ENCODE results near the gene CCNT2.
"Not testable (repeated sequence)": the region's sequence is repeated elsewhere in the genome, so short reads cannot be mapped to it uniquely, and the experiment has no call there.

The CCNT2 gene

DNA sequence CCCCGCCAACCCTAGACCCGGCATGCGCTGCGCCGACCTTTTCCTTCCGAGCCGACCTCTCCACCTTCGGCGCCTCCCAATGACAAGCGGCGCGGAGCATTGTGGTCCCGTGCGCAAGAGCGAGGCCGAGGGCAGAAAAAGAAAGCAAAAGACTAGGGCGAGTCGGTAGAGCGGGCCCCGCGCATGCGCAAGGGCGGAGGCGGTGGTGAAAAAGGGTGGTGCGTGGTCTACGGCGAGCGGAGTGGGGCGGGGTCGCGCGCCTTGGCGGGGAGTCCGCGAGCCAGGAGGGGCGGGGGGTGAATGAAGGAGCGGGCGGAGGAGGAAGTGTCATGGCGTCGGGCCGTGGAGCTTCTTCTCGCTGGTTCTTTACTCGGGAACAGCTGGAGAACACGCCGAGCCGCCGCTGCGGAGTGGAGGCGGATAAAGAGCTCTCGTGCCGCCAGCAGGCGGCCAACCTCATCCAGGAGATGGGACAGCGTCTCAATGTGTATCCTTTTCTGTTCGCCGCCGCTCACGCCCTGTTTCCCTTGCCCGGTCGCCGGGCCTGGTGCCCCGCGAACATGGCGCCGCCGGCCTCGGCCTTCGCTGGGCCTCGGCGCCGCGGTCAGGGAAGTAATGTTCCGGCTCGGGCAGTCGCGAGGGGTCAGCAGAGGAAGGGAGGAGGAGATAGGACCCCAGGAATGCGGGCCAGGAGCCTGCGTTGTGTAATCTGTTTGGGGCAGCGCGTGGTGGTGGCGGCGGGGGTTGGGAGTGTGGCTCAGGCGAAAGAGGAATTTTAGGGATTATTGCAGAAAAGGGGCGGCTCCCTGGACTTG, at the start of gene CCNT2:
Gene CCNT2 (plus strand): TSS at position 297 of the 815 bp plus-strand sequence. CDS start 33 bp downstream, at position 330.
- DNase-seq (ENCODE audit: low read depth): peak; percentile 99

DNA sequence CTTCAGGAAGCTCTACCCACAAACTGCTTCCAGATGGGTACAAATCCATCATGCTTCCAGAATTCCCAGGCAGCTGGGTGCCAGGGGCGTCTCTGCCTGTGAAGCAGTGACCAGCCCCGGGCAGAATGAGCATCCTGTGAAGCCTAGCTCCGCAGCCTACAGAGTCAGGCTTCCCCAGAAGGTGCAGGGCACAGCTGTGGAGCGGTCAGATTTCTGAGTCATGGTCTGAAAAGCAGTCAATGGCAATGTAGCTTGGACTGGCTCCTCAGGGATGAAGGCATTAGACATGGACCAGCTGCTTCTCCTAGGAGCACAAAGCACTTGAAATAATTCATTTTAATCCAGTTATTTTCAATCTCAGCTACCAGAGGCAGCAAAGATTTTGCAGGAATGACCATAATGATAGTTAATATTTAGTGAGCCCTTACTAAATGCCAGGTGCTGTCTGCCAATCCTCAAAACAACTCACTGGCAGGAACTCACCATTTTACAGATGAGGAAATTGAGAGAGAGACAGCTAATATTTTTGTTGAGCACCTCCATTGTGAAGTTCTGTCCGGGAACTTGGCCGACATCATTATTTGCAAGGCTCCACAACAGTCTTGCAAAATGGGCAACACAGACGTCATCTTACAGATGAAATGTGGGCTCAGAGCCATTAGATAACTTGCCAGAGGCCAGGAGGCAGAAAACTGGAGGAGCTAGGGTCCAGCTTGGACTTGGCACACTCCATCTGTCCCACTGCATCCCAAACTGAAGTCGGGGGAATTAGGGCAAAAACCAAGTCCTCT, 48.5 kb upstream of the CCNT2 start:
- no peak for DNase-seq (ENCODE audit: low read depth)

DNA sequence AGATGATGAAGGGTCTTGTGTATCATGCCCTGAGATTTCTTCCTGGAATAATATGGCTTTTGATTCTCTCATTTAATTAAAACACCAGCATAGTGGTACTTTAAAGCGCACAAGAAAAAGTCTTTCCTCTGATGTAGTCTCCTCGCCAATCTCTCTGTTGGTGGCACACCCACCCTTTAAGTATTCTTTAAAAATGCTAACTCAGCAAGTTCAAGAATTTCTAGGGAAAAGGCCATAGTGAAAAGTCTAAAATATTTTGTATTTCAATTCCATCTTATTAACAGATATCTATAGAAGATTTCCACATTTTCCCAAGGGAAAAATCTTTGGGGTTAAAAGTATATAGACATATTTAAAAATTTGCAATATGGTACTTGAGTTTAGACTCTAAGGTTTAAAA, 45.5 kb upstream of the CCNT2 start:
- no peak for DNase-seq (ENCODE audit: low read depth)

DNA sequence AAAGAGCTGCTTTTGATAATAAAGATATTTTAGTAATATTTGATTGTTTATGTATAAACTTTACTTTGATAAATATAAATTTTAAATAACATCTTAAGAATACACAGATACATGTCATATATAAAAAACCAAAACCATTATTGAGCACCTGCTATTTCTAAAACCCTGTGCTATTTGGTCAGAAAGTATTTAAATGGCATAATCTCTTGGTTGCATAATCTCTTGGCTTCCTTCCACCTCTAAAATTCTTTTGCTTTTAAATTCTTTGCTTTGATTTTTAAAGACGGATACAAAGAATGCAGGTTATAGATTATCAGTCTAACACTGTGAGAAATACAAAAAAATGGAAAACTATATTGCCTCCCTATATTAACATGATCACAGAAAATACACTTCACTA, 43.3 kb upstream of the CCNT2 start:
- DNase-seq (ENCODE audit: low read depth): no peak

DNA sequence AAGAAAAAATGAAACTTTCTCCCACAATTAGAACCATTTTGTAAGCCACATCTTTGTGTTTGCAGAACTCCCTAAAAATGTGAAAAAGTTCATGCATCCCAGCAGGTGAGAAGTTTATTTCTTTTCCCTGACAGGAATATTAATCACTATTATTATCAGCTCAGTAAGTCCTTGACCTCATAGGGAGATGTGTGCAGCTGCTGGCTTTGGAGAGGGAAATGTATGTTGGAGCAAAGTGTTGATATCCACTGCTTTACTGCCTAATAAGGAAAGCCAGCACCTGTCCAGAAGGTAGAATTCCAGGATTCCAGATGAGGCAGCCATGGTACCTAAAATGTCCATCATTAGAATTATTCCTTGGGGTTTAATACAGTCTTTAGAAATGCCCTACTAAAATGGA, 35.8 kb upstream of the CCNT2 start:
- no peak for DNase-seq (ENCODE audit: low read depth)

DNA sequence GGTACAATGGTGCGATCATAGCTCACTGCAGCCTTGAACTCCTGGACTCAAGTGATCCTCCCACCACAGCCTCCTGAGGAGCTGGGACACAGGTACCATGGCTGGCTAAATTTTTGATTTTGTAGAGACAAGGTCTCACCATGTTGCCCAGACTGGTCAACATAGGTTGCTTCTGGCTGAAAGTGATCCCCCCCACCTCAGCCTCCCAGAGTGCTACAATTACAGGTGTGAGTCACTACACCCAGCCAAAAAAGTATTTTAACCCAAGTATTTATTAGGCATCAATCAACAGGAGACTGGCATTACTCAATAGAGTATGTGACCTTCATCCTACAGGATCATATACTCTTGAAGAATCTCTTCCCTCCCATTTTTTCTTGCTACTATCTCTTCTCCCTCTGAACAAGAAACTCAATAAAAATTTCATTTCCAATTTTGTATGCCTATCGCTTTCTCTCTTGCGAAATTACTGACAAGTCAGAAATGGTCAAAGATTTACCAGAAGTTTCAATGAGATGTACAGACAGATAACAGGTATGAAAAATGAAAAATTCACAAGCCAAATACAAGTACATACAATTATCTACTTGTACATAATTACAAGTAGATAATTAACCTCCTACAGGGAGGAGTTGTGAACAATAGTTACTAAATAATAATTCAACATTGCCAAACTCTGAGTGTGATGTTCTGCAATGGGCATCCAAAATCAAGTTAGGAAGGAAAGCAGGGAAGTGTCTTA, 34.9 kb upstream of the CCNT2 start:
- no peak for DNase-seq (ENCODE audit: low read depth)

DNA sequence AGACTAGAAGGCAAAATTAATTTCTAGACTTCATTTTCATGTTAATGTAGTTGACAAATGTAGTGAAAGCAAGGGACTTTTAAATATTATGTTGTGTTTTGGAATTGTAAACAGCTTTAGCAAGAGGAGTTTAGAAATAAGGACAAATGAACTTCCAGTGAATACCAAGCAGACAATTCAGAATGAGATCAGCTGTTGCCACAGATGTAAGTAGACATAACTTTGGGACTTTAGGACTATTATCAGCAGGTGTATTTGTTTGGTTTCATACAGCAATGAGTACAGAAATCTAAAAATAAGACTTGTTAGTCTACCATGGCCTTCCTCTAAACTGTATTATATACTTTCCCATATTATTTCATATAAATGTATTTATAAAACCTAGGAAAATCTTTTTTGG, 34.2 kb upstream of the CCNT2 start:
- DNase-seq (ENCODE audit: low read depth): no peak

DNA sequence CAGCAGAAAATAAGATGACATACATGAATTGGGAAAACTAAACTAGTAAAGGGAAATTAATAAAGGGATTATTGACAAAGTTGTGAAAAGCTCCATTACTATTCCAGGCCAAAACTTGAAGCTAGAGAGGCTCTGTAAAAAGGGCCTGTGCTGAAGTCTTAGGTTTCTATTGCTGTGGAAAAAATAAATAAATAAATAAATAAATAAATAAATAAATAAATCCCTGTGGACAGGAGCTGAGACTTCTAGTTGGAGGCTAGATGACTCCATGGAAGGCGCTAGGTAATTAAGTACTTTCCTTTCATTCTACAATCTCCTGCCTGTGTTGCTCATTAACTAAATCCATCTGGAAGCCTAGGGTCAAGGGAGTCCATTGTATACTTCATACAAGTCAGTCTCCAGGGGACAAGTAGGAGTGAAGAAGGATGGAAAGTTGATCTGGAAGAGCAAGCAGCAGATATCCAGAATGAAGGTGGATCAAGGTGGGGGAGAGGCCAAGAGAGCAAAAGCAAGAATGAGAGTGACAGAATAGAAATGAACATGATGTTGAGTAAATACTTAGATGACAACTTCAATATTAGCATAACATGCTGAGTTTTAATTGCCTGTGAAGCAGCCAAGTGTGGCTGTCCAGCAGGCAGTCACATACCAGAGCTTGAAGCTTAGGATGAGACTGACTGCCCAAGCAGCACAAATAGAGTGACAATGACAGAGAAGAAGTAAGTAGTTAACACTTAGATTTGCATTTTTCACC, 26.2 kb upstream of the CCNT2 start:
- no peak for DNase-seq (ENCODE audit: low read depth)

DNA sequence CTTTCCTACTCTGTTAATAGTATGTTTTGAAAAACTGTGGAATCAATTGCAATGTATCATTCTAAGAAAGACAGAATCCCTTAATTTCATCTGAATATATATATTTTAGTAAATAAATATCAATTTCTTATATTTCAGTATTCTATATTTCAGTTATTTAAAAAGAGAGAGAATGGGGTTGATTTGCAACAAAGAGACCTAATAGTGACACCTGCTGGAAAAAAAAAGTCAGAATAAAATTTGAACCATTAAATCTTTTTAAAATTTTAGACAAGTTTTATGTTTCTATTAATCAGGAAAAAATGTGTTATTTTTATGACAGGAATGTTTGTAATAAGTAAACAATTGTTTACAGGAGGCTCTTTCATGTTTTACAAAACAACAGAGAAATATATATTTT, 20.7 kb upstream of the CCNT2 start:
- no peak for DNase-seq (ENCODE audit: low read depth)

DNA sequence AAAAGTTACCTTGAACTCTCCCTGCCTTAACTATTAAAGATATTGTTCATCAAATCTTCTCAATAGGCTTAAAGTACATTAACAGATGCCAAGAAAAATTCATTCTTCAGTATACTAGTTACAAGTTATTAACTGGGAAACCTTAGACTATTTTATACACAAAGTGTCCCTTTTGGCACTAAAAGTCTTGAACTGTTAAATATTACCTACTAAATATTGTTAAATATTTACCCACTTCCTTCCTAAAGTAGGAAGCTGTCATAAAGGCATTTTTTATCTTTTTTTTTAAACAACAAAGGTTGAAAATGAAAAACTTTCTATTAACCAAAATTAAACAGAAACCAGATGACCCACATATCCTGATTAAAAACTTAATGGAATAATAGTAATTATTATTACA, 19.4 kb upstream of the CCNT2 start:
- DNase-seq (ENCODE audit: low read depth): no peak

DNA sequence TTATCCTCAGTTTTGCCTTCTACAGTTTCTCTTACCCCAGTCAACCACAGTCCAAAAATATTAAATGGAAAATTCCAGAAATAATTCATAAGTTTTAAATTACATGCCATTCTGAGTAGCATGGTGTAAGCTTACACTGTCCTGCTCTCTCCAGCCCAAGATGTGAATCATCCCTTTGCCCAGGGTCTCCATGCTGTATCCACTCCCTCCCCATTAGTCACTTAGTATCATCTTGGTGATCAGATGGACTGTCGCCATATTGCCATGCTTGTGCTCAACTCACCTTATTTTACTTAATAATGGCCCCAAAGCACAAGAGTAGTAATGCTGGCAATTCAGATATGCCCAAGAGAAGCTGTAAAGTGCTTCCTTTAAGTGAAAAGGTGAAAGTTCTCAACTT, 18.5 kb upstream of the CCNT2 start:
- no peak for DNase-seq (ENCODE audit: low read depth)

DNA sequence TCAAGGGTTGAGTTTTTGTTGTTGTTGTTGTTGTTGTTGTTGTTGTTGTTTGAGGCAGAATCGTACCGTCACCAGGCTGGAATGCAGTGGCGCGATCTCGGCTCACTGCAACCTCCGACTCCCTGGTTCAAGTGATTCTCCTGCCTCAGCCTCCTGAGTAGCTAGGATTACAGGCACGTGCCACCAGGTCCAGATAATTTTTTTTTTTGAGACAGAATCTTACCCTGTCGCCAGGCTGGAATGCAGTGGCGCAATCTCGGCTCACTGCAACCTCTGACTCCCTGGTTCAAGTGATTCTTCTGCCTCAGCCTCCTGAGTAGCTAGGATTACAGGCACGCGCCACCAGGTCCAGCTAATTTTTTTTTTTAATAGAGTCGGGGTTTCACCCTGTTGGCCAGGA, 14.9 kb upstream of the CCNT2 start:
- DNase-seq (ENCODE audit: low read depth): not testable (repeated sequence)

DNA sequence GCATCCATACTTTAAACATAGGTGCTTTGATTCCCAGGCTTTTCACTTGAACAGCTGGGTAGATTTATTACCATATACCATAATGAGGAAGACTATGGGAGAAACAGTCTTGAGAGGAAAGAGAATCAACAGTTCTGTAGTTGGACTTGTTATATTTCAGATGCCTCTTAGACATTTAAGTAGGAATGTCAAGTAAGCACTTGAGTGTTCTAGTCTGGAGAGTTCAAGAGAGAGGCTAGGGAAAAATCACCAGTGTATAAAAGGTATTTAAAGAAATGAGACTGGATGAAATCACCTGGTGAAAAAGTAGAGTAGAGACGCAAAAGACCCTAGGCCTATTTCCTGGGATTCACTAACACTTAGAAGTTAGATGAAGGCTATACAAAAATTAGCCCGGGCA, 13.5 kb upstream of the CCNT2 start:
- no peak for DNase-seq (ENCODE audit: low read depth)

DNA sequence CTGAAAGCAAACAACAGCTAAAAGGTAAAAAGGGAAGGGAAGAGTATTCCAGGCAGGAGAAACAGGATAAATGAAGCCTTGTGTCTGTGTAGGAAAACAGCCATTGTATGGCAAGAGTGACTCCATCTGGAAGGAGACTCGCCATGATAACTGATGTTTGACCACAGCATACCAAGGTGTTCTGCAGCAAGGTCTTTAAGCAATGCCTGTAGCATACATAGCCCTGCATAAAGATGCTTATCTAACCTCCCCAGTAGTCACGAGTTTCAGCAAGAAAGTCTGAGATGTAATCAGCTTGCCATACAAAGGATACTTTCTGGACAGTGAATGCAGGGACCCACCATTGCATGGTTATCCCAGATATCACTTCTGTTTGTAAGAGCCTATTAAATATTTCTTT, 11.9 kb upstream of the CCNT2 start:
- no peak for DNase-seq (ENCODE audit: low read depth)

DNA sequence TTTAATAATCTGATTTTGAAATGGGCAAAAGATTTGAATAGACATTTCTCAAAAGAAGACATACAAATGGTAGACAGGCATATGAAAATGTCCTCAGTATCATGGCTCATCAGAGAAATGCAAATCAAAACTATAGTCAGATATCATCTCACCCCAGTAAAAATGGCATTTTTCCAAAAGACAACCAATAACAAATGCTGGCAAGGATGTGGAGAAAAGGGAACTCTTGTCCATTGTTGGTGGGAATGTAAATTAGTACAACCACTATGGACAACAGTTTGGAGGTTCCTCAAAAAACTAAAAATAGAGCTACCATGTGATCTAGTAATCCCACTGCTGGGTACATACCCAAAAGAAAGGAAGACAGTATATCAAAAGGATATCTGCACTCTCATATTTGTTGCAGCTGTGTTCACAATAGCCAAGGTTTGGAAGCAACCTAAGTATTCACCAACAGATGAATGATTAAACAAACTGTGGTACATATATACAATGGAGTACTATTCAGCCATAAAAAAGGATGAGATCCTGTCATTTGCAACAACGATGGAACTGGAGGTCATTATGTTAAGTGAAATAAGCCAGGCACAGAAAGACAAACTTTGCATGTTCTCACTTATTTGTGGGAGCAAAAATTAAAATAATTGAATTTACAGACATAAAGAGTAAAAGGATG, 11.0 kb upstream of the CCNT2 start:
- not testable (repeated sequence) for DNase-seq (ENCODE audit: low read depth)

DNA sequence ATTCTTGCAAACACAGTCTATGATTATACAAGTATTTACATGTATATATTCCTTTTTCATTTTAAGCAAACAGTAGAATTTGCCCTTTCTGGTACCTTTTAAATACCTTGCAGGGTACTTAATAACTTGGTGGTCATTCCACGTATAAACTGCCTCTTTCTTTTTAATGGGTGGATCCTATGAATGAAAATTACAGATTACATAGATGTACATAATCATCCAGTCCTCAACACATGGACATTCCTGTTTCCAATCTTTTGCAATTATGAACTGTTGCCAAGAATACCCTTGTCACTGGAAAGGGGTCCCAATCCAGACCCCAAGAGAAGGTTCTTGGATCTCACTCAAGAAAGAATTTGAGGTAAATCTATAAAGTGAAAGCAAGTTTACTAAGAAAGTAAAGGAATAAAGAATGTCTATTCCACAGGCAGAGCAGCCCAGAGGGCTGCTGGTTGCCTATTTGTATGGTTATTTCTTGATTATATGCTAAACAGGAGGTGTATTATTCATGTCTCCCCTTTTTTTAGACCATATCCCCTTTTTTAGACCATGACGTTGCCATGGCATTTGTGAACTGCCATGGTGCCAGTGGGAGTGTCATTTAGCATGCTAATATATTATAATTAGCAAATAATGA, 7.7 kb upstream of the CCNT2 start:
- DNase-seq (ENCODE audit: low read depth): no peak

DNA sequence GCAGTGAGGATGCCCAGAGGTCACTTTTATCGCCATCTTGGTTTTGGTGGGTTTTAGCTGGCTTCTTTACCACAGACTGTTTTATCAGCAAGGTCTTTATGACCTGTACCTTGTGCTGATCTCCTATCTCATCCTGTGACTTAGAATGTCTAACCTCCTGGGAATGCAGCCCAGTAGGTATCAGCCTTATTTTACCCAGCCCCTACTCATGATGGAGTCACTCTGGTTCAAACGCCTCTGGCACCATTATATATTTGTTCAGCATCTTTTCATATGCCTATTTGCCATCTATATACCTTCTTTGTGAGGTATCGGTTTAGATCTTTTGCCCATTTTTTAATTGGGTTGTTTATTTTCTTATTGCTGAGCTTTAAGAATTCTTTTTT, 7.2 kb upstream of the CCNT2 start:
- DNase-seq (ENCODE audit: low read depth): no peak

DNA sequence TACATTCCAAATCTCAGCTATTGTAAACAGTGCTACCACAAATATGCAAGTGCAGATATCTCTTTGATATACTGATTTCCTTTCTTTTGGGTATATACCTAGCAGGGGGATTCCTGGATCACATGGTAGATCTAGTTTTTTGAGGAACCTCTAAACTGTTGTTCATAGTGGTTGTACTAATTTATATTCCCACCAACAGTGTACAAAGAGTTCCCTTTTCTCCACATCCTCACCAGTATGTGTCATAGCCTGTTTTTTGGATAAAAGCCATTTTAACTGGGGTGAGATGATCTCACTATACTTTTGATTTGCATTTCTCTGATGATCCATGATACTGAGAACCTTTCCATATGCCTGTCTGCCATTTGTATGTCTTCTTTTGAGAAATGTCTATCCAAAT, 6.3 kb upstream of the CCNT2 start:
- DNase-seq (ENCODE audit: low read depth): no peak

DNA sequence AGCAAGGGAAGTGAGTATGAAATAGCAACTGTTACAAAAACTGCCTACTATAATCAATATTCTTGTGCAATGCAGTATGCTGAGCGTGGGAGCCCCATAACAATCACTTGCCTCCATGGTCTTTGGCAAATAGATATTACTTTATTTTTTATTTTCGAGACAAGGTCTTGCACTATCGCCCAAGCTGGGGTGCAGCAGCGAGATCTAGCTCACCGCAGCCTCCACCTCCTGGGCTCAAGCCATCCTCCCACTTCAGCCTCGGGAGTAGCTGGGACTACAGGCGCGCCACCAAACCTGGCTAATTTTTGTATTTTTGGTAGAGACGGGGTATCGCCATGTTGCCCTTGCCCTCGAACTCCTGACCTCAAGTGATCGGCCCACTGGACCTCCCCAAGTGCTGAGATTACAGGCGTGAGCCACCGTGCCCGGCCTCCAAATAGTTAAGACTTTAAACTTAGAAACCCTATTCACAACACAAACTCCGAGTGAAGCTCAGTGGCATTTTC, 1.2 kb upstream of the CCNT2 start:
- peak; percentile 2 for DNase-seq (ENCODE audit: low read depth)

DNA sequence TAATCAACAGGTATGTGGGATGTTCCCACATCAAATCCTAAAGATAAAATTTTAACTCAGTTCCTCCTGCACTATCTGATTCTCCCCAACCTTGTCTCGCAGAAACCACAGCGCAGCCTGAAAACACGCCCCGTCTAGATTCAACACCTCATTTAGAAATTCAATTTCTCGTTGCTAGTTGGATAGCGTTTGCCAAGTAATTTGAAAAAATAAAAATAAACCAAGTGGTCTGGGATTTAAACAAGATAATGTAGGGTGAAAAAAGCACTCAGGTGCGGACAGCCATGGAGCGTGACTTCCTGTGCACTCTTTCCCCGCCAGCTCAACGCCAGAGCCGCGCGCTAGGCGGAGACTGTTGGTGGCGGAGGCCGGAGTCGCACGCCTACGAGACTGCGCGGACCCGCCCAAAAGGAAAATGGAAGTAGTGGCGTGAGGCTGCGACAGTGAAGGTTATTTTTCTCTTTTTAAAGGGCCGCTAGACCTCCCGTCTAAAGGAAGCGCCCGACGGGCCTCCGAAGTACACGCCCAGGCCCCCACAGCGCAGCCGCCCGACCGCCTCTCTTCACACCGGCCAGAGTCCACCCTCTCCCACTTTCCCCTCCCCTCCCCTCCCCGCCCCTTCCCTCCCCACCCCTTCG, 615 bp upstream of the CCNT2 start:
- peak; percentile 81 for DNase-seq (ENCODE audit: low read depth)
